ENCODE measurements around the gene BICRAL.
"Not testable (repeated sequence)": the region's sequence is repeated elsewhere in the genome, so short reads cannot be mapped to it uniquely, and the experiment has no call there.

The BICRAL gene

GRCh38 chr6:42805297-42805861 is 23.5 kb downstream of the BICRAL start:
- no peak for DNase-seq

GRCh38 chr6:42806359-42806758 is 24.5 kb downstream of the BICRAL start:
- not testable (repeated sequence) for DNase-seq

GRCh38 chr6:42808492-42809483 is 26.9 kb downstream of the BICRAL start:
- no peak for DNase-seq

DNA sequence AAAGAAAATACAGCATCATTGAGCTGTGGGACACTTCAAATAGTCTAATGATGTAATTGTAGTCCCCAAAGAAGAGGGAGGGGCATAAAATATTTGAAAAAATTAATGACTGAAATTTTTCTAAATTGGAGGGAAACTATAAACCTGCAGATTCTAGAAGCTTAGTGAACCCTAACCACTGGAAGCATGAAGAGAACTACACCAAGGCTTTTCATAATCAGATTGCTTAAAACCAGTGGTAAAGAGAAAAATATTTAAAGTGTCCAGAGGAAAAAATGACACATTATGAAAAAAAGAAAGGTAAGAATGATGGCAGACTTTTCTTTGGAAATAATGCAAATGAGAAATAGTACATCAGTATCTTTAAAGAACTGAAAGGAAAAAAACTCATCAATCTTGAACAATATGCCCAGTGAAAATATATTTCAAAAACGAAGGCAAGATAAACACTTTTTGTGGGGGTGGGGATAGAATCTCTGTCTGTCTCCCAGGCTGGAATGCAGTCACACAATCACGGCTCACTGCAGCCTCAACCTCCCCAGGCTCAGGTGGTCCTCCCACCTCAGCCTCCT is 31.3 kb downstream of the BICRAL start:
- DNase-seq = no peak

GRCh38 chr6:42813906-42814444 is 32.1 kb downstream of the BICRAL start:
- no peak for DNase-seq

DNA sequence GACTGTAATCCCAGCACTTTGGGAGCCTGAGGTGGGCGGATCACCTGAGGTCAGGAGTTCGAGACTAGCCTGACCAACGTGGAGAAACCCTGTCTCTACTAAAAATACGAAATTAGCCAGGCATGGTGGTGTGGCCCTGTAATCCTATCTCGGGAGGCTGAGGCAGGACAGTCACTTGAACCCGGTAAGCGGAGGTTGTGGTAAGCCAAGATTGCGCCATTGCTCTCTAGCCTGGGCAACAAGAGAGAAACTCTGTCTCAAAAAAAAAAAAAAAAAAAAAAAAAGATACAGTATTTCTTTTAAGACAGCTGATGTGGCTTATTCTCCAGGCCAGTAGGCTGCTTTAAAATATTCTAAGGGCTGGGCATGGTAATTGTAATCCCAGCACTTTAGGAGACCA is 33.9 kb downstream of the BICRAL start:
- DNase-seq = not testable (repeated sequence)

- DNase-seq = no peak
Observed at GRCh38 chr6:42817907-42818306, 36.1 kb downstream of the BICRAL start.

DNA sequence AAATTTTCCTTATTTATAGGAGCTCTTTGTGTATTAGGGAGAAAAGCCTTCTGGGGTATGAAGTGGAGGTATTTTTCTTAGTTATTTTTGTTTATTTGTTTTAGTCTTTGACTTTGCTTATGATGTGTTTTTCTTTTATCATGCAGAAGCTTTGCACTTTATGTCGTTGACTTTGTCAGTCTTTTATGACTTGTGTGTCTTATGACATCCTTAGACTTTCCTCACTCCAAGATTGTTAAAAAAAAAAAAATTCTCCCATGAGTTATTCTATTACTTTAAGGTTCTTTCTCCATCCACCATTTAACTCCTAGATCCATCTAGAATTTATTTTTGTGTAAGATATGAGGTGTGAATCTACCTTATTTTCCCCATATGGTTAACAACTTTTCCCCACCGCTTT is 36.6 kb downstream of the BICRAL start:
- DNase-seq = no peak

DNA sequence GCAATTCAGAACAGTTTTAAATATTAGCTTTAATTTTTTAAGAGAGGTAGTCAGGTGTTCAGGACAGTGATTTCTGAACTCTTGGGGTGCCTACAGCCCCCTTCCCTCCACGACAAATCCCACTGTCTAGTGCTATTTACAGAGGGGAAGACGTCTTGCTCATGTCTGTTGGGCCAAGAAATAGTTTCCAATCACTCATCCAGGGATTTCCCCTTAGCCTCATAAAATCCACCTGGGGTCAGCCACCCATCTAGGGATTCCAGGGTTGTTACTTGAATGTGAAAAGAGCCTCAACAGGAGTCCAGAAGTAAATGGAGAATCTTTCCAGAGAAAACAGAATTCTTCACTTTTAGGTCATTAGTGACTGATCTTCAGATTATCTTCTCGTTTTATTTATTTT is 37.0 kb downstream of the BICRAL start:
- no peak for DNase-seq

DNA sequence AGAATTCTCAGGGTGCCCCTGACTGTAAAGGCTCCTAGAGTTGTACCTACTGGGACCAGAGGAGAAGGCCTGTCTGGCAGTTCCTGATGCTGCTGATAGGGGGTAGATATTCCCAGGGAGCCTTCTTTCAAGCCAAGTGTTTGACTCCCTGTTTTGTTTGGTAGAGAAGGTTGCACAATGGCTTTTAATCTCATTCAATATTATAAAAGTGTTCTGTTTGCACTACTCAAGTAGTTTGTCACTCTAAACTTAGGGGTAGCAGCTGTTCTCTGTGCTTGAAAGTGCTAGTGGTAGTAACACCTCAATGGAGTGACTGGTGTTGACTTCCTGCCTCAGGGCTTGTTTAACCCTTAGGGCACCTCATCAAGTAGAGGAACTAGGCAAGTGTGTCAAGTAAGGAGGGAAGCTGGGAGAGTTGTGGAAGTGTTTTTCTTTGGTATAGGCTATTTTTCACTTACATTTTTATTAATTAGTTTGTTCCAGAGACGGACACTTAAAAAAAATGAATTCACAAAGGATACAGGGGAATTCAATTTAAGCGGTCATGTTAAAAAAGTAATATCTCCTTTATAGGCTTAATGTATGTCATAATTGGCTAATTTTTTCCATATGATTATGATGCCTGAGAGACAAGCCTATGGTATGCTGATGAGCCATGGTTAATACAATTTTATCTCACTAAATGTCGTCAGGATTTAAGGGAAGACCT is 38.1 kb downstream of the BICRAL start:
- DNase-seq = peak; percentile 13

DNA sequence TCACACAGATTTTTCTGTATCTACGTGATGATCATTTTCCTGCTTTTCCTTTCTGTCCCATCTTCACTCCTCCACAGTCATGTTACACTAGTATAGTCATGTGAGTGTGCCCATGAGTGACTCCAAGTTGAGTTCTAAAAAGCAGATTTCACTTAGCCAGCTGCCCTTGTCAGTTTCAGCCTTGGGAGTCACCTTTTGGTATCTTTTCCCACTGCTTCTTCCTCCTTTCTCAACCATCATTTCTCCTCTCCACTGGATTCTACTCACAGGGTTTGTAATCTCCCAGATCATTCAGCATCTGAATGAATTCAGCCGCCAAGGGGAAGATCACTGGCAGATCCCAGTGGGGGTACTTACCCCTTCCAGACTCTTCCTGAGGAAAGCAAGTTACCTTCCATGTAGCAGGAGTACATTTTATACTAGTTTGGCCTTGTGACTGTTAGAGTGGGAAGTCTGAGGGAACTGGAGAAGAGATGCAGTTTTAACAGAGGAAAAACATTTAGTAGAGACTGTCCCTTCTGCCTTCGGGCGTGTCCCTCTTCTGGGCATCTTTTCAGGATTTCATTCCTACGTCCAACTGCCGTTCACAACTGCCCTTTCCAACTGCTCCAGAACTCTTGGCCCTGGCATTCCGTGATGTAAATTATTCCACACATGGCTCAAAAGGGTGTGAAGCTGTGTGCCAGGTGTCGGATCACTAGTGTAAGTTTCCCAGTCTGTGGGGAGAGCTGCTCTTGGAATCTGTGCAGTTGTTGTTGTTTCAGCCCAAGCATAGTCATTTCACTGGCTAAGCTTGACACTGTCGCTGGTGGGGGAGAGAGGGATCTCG is 38.9 kb downstream of the BICRAL start:
- DNase-seq = no peak

GRCh38 chr6:42821341-42821668 is 39.5 kb downstream of the BICRAL start:
- no peak for DNase-seq

- DNase-seq = no peak
Observed at GRCh38 chr6:42821846-42822245, 40.0 kb downstream of the BICRAL start.

DNA sequence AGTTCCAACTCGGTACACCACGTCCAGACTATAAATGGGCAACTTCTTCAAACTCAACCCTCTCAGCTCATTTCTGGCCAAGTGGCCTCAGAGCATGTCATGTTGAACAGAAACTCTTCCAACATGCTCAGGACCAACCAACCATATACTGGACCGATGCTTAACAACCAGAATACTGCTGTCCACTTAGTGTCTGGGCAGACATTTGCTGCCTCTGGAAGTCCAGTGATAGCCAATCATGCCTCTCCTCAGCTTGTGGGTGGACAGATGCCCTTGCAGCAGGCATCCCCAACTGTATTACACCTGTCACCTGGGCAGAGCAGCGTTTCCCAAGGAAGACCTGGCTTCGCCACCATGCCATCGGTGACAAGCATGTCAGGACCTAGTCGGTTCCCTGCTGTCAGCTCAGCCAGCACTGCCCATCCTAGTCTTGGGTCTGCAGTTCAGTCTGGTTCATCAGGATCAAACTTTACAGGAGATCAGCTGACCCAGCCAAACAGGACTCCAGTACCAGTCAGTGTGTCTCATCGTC is 47.8 kb downstream of the BICRAL start:
- DNase-seq = no peak

DNA sequence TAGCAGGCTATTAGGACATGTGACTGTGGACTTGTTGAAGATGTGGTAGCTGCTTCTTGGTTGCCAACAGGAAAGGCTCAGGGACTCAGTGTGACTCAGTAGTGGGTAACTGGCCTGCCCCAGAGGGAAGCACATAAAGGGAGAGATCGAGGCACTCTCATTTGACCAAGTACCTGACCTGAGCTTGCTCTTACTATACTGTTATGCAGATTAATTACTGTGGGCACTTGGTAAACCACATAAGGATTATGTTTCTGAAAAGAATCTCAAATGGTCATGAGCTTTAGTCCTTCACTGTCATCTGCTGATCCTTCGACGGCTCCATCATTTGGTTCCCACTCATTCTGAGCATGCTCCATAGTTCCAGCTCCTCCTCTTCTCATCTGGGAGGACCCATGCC is 49.4 kb downstream of the BICRAL start:
- DNase-seq = no peak

GRCh38 chr6:42834056-42834455 is 52.2 kb downstream of the BICRAL start:
- DNase-seq = no peak

- DNase-seq = no peak
Observed at GRCh38 chr6:42841844-42842584, 60.2 kb downstream of the BICRAL start.

- no peak for DNase-seq
Observed at GRCh38 chr6:42845327-42845694, 63.5 kb downstream of the BICRAL start.

DNA sequence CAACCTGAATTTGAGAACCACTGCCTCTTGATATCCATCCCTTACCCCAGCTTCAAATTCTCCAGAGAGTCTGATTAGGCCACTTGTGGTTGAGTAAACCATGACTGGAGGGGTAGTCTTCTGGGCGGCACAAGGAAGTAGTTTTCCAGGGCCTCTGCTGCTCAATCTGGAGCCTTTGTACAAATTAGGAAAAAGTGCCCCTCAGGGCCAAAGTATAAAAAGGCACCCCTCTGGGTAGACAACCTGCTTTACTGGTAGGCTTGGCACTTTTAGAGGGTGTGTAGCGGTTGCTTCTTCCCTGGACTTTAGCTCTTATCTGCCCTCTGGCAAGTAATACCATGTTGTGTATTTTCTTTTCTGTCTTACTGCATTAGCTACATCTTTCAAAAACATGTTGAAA is 64.7 kb downstream of the BICRAL start:
- DNase-seq = no peak

DNA sequence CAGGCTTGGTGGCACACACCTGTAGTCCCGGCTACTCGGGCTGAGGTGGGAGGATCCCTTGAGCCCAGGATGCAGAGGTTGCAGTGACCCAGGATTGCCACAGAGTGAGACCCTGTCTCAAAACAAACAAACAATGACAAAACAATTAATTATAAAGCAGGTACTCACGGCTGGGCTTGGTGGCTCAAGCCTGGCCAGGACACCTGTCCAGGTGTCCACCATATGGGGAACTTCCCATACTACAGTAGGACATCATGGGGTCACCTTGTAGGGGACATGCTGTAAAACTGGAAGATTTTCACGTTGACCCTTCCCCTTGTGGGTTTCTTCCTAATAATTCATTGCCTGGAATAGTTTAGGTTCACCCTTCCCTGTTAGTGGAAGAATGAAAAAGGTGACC is 66.8 kb downstream of the BICRAL start:
- no peak for DNase-seq

DNA sequence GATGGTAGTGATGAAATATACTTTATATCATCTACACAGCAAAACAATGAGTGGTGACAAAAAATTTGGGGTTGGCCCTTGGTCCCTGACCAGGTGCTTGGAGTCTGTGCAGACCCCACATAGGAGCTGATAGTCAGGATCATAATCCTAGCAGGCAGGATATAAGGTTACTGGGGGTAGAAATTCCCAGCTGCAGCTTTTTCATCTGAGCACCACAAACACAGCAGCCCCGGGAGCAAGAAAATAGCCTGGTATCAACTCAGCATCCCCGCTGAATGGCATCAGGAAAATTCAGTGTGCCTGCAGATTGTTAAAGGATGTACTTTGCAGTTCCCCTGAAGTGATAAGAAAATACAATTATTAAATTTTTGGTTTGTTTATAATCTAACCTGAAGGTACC is 69.7 kb downstream of the BICRAL start:
- no peak for DNase-seq

Measured in DMS 273 treated with DMSO at 0.1 percent for 48 hours (cell line).